Measurements from ENCODE around the gene ATXN1.

Gene ATXN1

GRCh38 chr6:16657768-16658167, 103.5 kb downstream of the ATXN1 start:
- H3K27me3 ChIP-seq (ENCODE audit: control insufficient read depth, insufficient read depth, low read length) = no peaks in the 10 kb centered on the region
- H3K9ac ChIP-seq (ENCODE audit: low read length) = no peak overlapping the region
- no peak overlapping the region for H3K27ac ChIP-seq (ENCODE audit: low read depth, low read length)
- H3K36me3 ChIP-seq (ENCODE audit: control insufficient read depth, insufficient read depth, low read length) = no peaks in the 10 kb centered on the region
- H3K4me1 ChIP-seq (ENCODE audit: control insufficient read depth, insufficient read depth, low read length) = no peaks in the 10 kb centered on the region
- H3K4me3 ChIP-seq (ENCODE audit: low read length) = no peak overlapping the region

- H3K4me1 ChIP-seq (ENCODE audit: control insufficient read depth, insufficient read depth, low read length) = no peaks in the 10 kb centered on the region
- no peak overlapping the region for H3K9ac ChIP-seq (ENCODE audit: low read length)
- no peaks in the 10 kb centered on the region for H3K27me3 ChIP-seq (ENCODE audit: control insufficient read depth, insufficient read depth, low read length)
- no peak overlapping the region for H3K27ac ChIP-seq (ENCODE audit: low read depth, low read length)
- no peak overlapping the region for H3K4me3 ChIP-seq (ENCODE audit: low read length)
- H3K36me3 ChIP-seq (ENCODE audit: control insufficient read depth, insufficient read depth, low read length) = no peaks in the 10 kb centered on the region
Observed at GRCh38 chr6:16656451-16656850, 104.8 kb downstream of the ATXN1 start.

GRCh38 chr6:16654701-16655100, 106.6 kb downstream of the ATXN1 start:
- H3K4me3 ChIP-seq (ENCODE audit: low read length) = no peak overlapping the region
- H3K9ac ChIP-seq (ENCODE audit: low read length) = no peak overlapping the region
- H3K36me3 ChIP-seq (ENCODE audit: control insufficient read depth, insufficient read depth, low read length) = no peaks in the 10 kb centered on the region
- H3K4me1 ChIP-seq (ENCODE audit: control insufficient read depth, insufficient read depth, low read length) = no peaks in the 10 kb centered on the region
- H3K27ac ChIP-seq (ENCODE audit: low read depth, low read length) = no peak overlapping the region
- no peaks in the 10 kb centered on the region for H3K27me3 ChIP-seq (ENCODE audit: control insufficient read depth, insufficient read depth, low read length)

GRCh38 chr6:16653226-16653625, 108.0 kb downstream of the ATXN1 start:
- Histone ChIP-seq H3K36me3 (ENCODE audit: control insufficient read depth, insufficient read depth, low read length) (no peaks in the 10 kb centered on the region), H3K4me1 (ENCODE audit: control insufficient read depth, insufficient read depth, low read length) (no peaks in the 10 kb centered on the region), H3K27me3 (ENCODE audit: control insufficient read depth, insufficient read depth, low read length) (no peaks in the 10 kb centered on the region), H3K27ac (ENCODE audit: low read depth, low read length) (no peak overlapping the region), H3K4me3 (ENCODE audit: low read length) (no peak overlapping the region), H3K9ac (ENCODE audit: low read length) (no peak overlapping the region)

- Histone ChIP-seq H3K27me3 (ENCODE audit: control insufficient read depth, insufficient read depth, low read length) (no peaks in the 10 kb centered on the region), H3K27ac (ENCODE audit: low read depth, low read length) (no peak overlapping the region), H3K9ac (ENCODE audit: low read length) (no peak overlapping the region), H3K4me3 (ENCODE audit: low read length) (no peak overlapping the region), H3K36me3 (ENCODE audit: control insufficient read depth, insufficient read depth, low read length) (no peaks in the 10 kb centered on the region), H3K4me1 (ENCODE audit: control insufficient read depth, insufficient read depth, low read length) (no peaks in the 10 kb centered on the region)
Observed at GRCh38 chr6:16651871-16652270, 109.4 kb downstream of the ATXN1 start.

- Histone ChIP-seq H3K4me1 (ENCODE audit: control insufficient read depth, insufficient read depth, low read length) (no peaks in the 10 kb centered on the region), H3K36me3 (ENCODE audit: control insufficient read depth, insufficient read depth, low read length) (no peaks in the 10 kb centered on the region), H3K27me3 (ENCODE audit: control insufficient read depth, insufficient read depth, low read length) (no peaks in the 10 kb centered on the region), H3K27ac (ENCODE audit: low read depth, low read length) (no peak overlapping the region), H3K9ac (ENCODE audit: low read length) (no peak overlapping the region), H3K4me3 (ENCODE audit: low read length) (no peak overlapping the region)
Observed at GRCh38 chr6:16649890-16650289, 111.4 kb downstream of the ATXN1 start.

- Histone ChIP-seq H3K4me1 (ENCODE audit: control insufficient read depth, insufficient read depth, low read length) (no peaks in the 10 kb centered on the region), H3K9ac (ENCODE audit: low read length) (no peak overlapping the region), H3K27me3 (ENCODE audit: control insufficient read depth, insufficient read depth, low read length) (no peaks in the 10 kb centered on the region), H3K4me3 (ENCODE audit: low read length) (no peak overlapping the region), H3K36me3 (ENCODE audit: control insufficient read depth, insufficient read depth, low read length) (no peaks in the 10 kb centered on the region), H3K27ac (ENCODE audit: low read depth, low read length) (no peak overlapping the region)
Observed at GRCh38 chr6:16649241-16649640, 112.0 kb downstream of the ATXN1 start.

GRCh38 chr6:16648003-16648402, 113.3 kb downstream of the ATXN1 start:
- Histone ChIP-seq H3K4me3 (ENCODE audit: low read length) (no peak overlapping the region), H3K36me3 (ENCODE audit: control insufficient read depth, insufficient read depth, low read length) (no peaks in the 10 kb centered on the region), H3K27me3 (ENCODE audit: control insufficient read depth, insufficient read depth, low read length) (no peaks in the 10 kb centered on the region), H3K4me1 (ENCODE audit: control insufficient read depth, insufficient read depth, low read length) (no peaks in the 10 kb centered on the region), H3K27ac (ENCODE audit: low read depth, low read length) (no peak overlapping the region), H3K9ac (ENCODE audit: low read length) (no peak overlapping the region)

GRCh38 chr6:16647422-16647821, 113.8 kb downstream of the ATXN1 start:
- Histone ChIP-seq H3K27ac (ENCODE audit: low read depth, low read length) (no peak overlapping the region), H3K4me1 (ENCODE audit: control insufficient read depth, insufficient read depth, low read length) (no peaks in the 10 kb centered on the region), H3K36me3 (ENCODE audit: control insufficient read depth, insufficient read depth, low read length) (no peaks in the 10 kb centered on the region), H3K9ac (ENCODE audit: low read length) (no peak overlapping the region), H3K27me3 (ENCODE audit: control insufficient read depth, insufficient read depth, low read length) (no peaks in the 10 kb centered on the region), H3K4me3 (ENCODE audit: low read length) (no peak overlapping the region)

GRCh38 chr6:16644540-16645250, 116.6 kb downstream of the ATXN1 start:
- no peaks in the 10 kb centered on the region for H3K4me1 ChIP-seq (ENCODE audit: control insufficient read depth, insufficient read depth, low read length)
- no peaks in the 10 kb centered on the region for H3K27me3 ChIP-seq (ENCODE audit: control insufficient read depth, insufficient read depth, low read length)
- no peak overlapping the region for H3K27ac ChIP-seq (ENCODE audit: low read depth, low read length)
- no peak overlapping the region for H3K4me3 ChIP-seq (ENCODE audit: low read length)
- H3K9ac ChIP-seq (ENCODE audit: low read length) = no peak overlapping the region
- peaks cover 4% of the 10 kb centered on the region for H3K36me3 ChIP-seq (ENCODE audit: control insufficient read depth, insufficient read depth, low read length)

GRCh38 chr6:16639684-16640480, 121.4 kb downstream of the ATXN1 start:
- no peak overlapping the region for H3K27ac ChIP-seq (ENCODE audit: low read depth, low read length)
- no peaks in the 10 kb centered on the region for H3K27me3 ChIP-seq (ENCODE audit: control insufficient read depth, insufficient read depth, low read length)
- peaks cover 4% of the 10 kb centered on the region for H3K36me3 ChIP-seq (ENCODE audit: control insufficient read depth, insufficient read depth, low read length)
- no peak overlapping the region for H3K4me3 ChIP-seq (ENCODE audit: low read length)
- H3K9ac ChIP-seq (ENCODE audit: low read length) = no peak overlapping the region
- H3K4me1 ChIP-seq (ENCODE audit: control insufficient read depth, insufficient read depth, low read length) = no peaks in the 10 kb centered on the region

GRCh38 chr6:16637635-16638034, 123.6 kb downstream of the ATXN1 start:
- Histone ChIP-seq H3K4me3 (ENCODE audit: low read length) (no peak overlapping the region), H3K36me3 (ENCODE audit: control insufficient read depth, insufficient read depth, low read length) (peaks cover 4% of the 10 kb centered on the region), H3K27ac (ENCODE audit: low read depth, low read length) (no peak overlapping the region), H3K9ac (ENCODE audit: low read length) (no peak overlapping the region), H3K27me3 (ENCODE audit: control insufficient read depth, insufficient read depth, low read length) (no peaks in the 10 kb centered on the region), H3K4me1 (ENCODE audit: control insufficient read depth, insufficient read depth, low read length) (no peaks in the 10 kb centered on the region)
